ENCODE data around the gene CYP8B1. TPM values are rescaled to one million over a fixed set of nuclear protein-coding genes. Genes with fewer than 3 reads are reported as not detected.

CYP8B1 gene
- total and polyA plus RNA-seq, 2 experiments from 2014 or later, result not detected

DNA sequence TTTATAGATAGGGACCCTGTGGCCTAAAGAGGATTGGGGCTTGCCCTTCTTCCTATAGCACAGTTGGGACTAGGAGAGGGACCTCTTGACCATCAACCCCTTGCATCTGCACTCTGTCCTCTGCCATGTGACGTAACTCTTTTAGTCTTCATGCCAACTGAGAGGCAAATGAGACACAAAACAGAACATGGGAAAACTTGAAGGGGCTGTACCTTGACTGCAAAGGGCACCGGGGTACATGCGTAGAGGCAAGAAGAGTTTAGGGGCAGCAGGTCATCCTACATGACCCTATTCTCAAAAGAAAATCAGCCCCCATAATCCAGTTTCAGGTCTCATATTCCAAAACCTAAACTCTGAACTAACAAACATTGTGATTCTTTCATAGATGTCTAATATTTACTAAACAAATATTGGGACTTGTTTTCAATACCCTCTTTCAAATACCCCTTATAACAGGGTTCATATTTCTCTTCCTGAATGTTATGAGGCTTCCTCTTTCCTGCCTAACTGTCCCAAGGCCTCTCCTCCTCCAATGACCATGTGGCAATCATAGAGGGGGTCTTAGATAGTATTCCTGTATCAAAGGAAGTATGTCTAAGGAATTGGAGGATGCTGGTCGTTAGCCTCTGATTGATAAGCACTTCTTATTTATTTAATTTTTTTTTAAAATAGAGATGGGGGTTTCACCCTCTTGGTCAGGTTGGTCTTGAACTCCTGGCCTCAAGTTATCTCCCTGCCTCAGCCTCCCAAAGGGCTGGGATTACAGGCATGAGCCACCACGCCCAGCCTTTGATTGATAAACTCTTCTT lies 45.8 kb downstream of the CYP8B1 start:
- no peaks in the 10 kb centered on the region for H3F3A ChIP-seq (replicated peaks; ENCODE audit: low read depth)
- H3K27ac Mint-ChIP-seq, result no peak overlapping the region
- H3K4me1 Mint-ChIP-seq, result peaks cover 15% of the 10 kb centered on the region
- H2AFZ ChIP-seq, result no peak overlapping the region
- no peaks in the 10 kb centered on the region for H3K27me3 ChIP-seq (ENCODE audit: insufficient read depth)
- peaks cover 8% of the 10 kb centered on the region for H3K27me3 Mint-ChIP-seq (ENCODE audit: insufficient read depth, low read depth, poor library complexity)
- H3K27ac ChIP-seq (ENCODE audit: low read depth), result no peak overlapping the region
- H3K4me3 Mint-ChIP-seq, result no peak overlapping the region
- H4K20me1 ChIP-seq (replicated peaks; ENCODE audit: insufficient read depth), result no peaks in the 10 kb centered on the region
- no peak for TF ChIP-seq NANOG (IDR thresholded peaks at IDR 0.05; ENCODE audit: borderline replicate concordance)
- TF ChIP-seq POLR2AphosphoS5 (IDR thresholded peaks at IDR 0.05; ENCODE audit: low read depth), result no peak
- TF ChIP-seq EZH2 (IDR thresholded peaks at IDR 0.05; ENCODE audit: low read depth, unreplicated experiment), result no peak
- TF ChIP-seq JUNB (IDR thresholded peaks at IDR 0.05; ENCODE audit: unreplicated experiment), result no peak
- TF ChIP-seq CTCF (conservative IDR thresholded peaks at IDR 0.05; ENCODE audit: low read depth in 2 of 2), result no peak
- TF ChIP-seq STAT1 (IDR thresholded peaks at IDR 0.05; ENCODE audit: unreplicated experiment), result no peak
- H3K36me3 Mint-ChIP-seq (ENCODE audit: low read depth), result no peaks in the 10 kb centered on the region
- H3K79me2 ChIP-seq (replicated peaks; ENCODE audit: insufficient read depth), result no peaks in the 10 kb centered on the region
- no peak for ATAC-seq
- H3K4me3 ChIP-seq, result no peak overlapping the region
- peaks cover 7% of the 10 kb centered on the region; the same call in 1 of the 2 replicates for H3K4me1 ChIP-seq (ENCODE audit: insufficient read depth)
- no peak overlapping the region for H3K4me2 ChIP-seq
- H3K9me2 ChIP-seq (ENCODE audit: insufficient read depth), result no peaks in the 10 kb centered on the region
- no peaks in the 10 kb centered on the region for H3K36me3 ChIP-seq (ENCODE audit: insufficient read depth)
- DNase-seq (ENCODE audit: low spot score), result no peak
- no peaks in the 10 kb centered on the region for H3K9me3 Mint-ChIP-seq

GRCh38 chr3:42829083-42829627 lies 46.5 kb downstream of the CYP8B1 start:
- DNase-seq (ENCODE audit: low spot score) (no peak), ATAC-seq (no peak)
- H2AFZ ChIP-seq, result no peak overlapping the region
- no peak overlapping the region for H3K4me3 ChIP-seq
- H3K36me3 Mint-ChIP-seq (ENCODE audit: low read depth), result no peaks in the 10 kb centered on the region
- no peaks in the 10 kb centered on the region for H3K36me3 ChIP-seq (ENCODE audit: insufficient read depth)
- H3K4me1 ChIP-seq (ENCODE audit: insufficient read depth), result peaks cover 7% of the 10 kb centered on the region; the same call in 1 of the 2 replicates
- no peak overlapping the region for H3K27ac ChIP-seq (ENCODE audit: low read depth)
- no peak overlapping the region for H3K4me3 Mint-ChIP-seq
- H3K4me1 Mint-ChIP-seq, result peaks cover 15% of the 10 kb centered on the region
- H3K4me2 ChIP-seq, result no peak overlapping the region
- no peaks in the 10 kb centered on the region for H3K27me3 ChIP-seq (ENCODE audit: insufficient read depth)
- H3K27ac Mint-ChIP-seq, result no peak overlapping the region
- no peaks in the 10 kb centered on the region for H3K9me3 Mint-ChIP-seq
- no peaks in the 10 kb centered on the region for H3K79me2 ChIP-seq (replicated peaks; ENCODE audit: insufficient read depth)
- H4K20me1 ChIP-seq (replicated peaks; ENCODE audit: insufficient read depth), result no peaks in the 10 kb centered on the region
- H3K27me3 Mint-ChIP-seq (ENCODE audit: insufficient read depth, low read depth, poor library complexity), result peaks cover 8% of the 10 kb centered on the region
- no peaks in the 10 kb centered on the region for H3F3A ChIP-seq (replicated peaks; ENCODE audit: low read depth)
- no peaks in the 10 kb centered on the region for H3K9me2 ChIP-seq (ENCODE audit: insufficient read depth)
- TF ChIP-seq JUNB (IDR thresholded peaks at IDR 0.05; ENCODE audit: unreplicated experiment) (no peak), ZNF114 (CRISPR knock-in tag; IDR thresholded peaks at IDR 0.05) (no peak), ZNF331 (CRISPR knock-in tag; IDR thresholded peaks at IDR 0.05; ENCODE audit: low read depth) (no peak), CTCF (conservative IDR thresholded peaks at IDR 0.05; ENCODE audit: low read depth in 2 of 2) (no peak), CREB1 (CRISPR knock-in tag; IDR thresholded peaks at IDR 0.05; ENCODE audit: low read depth) (no peak), EZH2 (IDR thresholded peaks at IDR 0.05; ENCODE audit: low read depth, unreplicated experiment) (no peak), NANOG (IDR thresholded peaks at IDR 0.05; ENCODE audit: borderline replicate concordance) (no peak), STAT1 (IDR thresholded peaks at IDR 0.05; ENCODE audit: unreplicated experiment) (no peak), POLR2AphosphoS5 (IDR thresholded peaks at IDR 0.05; ENCODE audit: low read depth) (no peak)
- TF ChIP-seq, protein P1, sequence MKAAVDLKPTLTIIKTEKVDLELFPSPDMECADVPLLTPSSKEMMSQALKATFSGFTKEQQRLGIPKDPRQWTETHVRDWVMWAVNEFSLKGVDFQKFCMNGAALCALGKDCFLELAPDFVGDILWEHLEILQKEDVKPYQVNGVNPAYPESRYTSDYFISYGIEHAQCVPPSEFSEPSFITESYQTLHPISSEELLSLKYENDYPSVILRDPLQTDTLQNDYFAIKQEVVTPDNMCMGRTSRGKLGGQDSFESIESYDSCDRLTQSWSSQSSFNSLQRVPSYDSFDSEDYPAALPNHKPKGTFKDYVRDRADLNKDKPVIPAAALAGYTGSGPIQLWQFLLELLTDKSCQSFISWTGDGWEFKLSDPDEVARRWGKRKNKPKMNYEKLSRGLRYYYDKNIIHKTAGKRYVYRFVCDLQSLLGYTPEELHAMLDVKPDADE (IDR thresholded peaks at IDR 0.05), result no peak
- TF ChIP-seq, protein P2, sequence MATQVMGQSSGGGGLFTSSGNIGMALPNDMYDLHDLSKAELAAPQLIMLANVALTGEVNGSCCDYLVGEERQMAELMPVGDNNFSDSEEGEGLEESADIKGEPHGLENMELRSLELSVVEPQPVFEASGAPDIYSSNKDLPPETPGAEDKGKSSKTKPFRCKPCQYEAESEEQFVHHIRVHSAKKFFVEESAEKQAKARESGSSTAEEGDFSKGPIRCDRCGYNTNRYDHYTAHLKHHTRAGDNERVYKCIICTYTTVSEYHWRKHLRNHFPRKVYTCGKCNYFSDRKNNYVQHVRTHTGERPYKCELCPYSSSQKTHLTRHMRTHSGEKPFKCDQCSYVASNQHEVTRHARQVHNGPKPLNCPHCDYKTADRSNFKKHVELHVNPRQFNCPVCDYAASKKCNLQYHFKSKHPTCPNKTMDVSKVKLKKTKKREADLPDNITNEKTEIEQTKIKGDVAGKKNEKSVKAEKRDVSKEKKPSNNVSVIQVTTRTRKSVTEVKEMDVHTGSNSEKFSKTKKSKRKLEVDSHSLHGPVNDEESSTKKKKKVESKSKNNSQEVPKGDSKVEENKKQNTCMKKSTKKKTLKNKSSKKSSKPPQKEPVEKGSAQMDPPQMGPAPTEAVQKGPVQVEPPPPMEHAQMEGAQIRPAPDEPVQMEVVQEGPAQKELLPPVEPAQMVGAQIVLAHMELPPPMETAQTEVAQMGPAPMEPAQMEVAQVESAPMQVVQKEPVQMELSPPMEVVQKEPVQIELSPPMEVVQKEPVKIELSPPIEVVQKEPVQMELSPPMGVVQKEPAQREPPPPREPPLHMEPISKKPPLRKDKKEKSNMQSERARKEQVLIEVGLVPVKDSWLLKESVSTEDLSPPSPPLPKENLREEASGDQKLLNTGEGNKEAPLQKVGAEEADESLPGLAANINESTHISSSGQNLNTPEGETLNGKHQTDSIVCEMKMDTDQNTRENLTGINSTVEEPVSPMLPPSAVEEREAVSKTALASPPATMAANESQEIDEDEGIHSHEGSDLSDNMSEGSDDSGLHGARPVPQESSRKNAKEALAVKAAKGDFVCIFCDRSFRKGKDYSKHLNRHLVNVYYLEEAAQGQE (IDR thresholded peaks at IDR 0.05; ENCODE audit: unreplicated experiment), result no peak

All from GM23338 (cell line).